ENCODE measurements around the gene ATE1. TPM values are rescaled to one million over a fixed set of nuclear protein-coding genes. Genes with fewer than 3 reads are reported as not detected.

Gene ATE1
- total RNA-seq, 3 donors from 2014 or later (not counting 1 experiment from before 2014, with no cell fraction given) = 30.4 to 40.6 (median 30.5) TPM

DNA sequence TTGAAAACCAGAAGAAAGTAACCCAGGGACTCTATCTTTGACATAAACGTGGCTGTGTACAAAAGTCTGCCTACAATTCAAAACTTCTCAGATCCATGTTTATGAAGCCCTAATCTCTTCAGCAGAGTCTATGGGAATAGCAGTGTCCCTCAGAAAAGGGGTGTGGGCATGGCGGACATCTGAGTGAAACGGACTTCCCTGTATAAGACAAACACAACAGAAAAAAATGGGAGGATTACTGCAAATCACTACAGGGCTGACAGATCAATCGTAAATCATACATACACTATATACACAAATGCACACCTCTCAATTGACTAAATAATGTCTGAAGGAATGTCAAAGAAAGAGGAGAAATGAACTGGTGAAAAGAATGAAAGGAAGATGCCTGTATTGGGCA, 114.0 kb downstream of the ATE1 start:
- H3K4me3 Mint-ChIP-seq = no peak overlapping the region
- H3K36me3 Mint-ChIP-seq = no peaks in the 10 kb centered on the region
- no peak for DNase-seq
- H3K9me3 Mint-ChIP-seq = no peaks in the 10 kb centered on the region
- Histone ChIP-seq H3K27me3 (ENCODE audit: control insufficient read depth, insufficient read depth, low read length) (no peaks in the 10 kb centered on the region), H3K36me3 (ENCODE audit: control insufficient read depth, insufficient read depth, low read length) (no peaks in the 10 kb centered on the region), H3K4me1 (ENCODE audit: control insufficient read depth, insufficient read depth, low read length) (no peaks in the 10 kb centered on the region), H3K9me3 (ENCODE audit: control insufficient read depth, insufficient read depth, low read length) (no peaks in the 10 kb centered on the region), H3K4me3 (ENCODE audit: low read length) (no peak overlapping the region), H3K27ac (ENCODE audit: low read length) (no peak overlapping the region)
- ATAC-seq = no peak
- TF ChIP-seq CTCF (IDR thresholded peaks at IDR 0.05) = no peak
- no peak overlapping the region for H3K27ac Mint-ChIP-seq
- intact Hi-C loops (cut with micrococcal nuclease) = no loop called here
- H3K4me1 Mint-ChIP-seq = peaks cover 0 to 5% of the 10 kb centered on the region in 2 donors
- no peaks in the 10 kb centered on the region for H3K27me3 Mint-ChIP-seq (ENCODE audit: low read depth in 2 of 2)
- WGBS (ENCODE audit: insufficient coverage) = 97% methylated on average over 3 of the region's 4 CpGs

GRCh38 chr10:121813211-121813815, 114.5 kb downstream of the ATE1 start:
- no peak overlapping the region for H3K4me3 Mint-ChIP-seq
- H3K36me3 Mint-ChIP-seq = no peaks in the 10 kb centered on the region
- no peak for DNase-seq
- H3K9me3 Mint-ChIP-seq = no peaks in the 10 kb centered on the region
- H3K27me3 Mint-ChIP-seq (ENCODE audit: low read depth in 2 of 2) = no peaks in the 10 kb centered on the region
- intact Hi-C loops (cut with micrococcal nuclease) = no loop called here
- no peaks in the 10 kb centered on the region for H3K36me3 ChIP-seq (ENCODE audit: control insufficient read depth, insufficient read depth, low read length)
- H3K27ac Mint-ChIP-seq = no peak overlapping the region
- no peak overlapping the region for H3K4me3 ChIP-seq (ENCODE audit: low read length)
- WGBS (ENCODE audit: insufficient coverage) = no CpG with 5 or more reads among the region's 1 CpG
- H3K4me1 ChIP-seq (ENCODE audit: control insufficient read depth, insufficient read depth, low read length) = no peaks in the 10 kb centered on the region
- peaks cover 0 to 5% of the 10 kb centered on the region in 2 donors for H3K4me1 Mint-ChIP-seq
- no peak for ATAC-seq
- H3K27me3 ChIP-seq (ENCODE audit: control insufficient read depth, insufficient read depth, low read length) = no peaks in the 10 kb centered on the region
- H3K9me3 ChIP-seq (ENCODE audit: control insufficient read depth, insufficient read depth, low read length) = no peaks in the 10 kb centered on the region
- H3K27ac ChIP-seq (ENCODE audit: low read length) = no peak overlapping the region
- no peak for TF ChIP-seq CTCF (IDR thresholded peaks at IDR 0.05)

GRCh38 chr10:121812031-121812430, 115.8 kb downstream of the ATE1 start:
- Mint-ChIP-seq H3K27ac (no peak overlapping the region), H3K4me3 (no peak overlapping the region), H3K27me3 (ENCODE audit: low read depth in 2 of 2) (no peaks in the 10 kb centered on the region), H3K4me1 (peaks cover 0 to 5% of the 10 kb centered on the region in 2 donors), H3K36me3 (peaks cover 1% of the 10 kb centered on the region), H3K9me3 (no peaks in the 10 kb centered on the region)
- TF ChIP-seq CTCF (IDR thresholded peaks at IDR 0.05) = no peak
- Histone ChIP-seq H3K36me3 (ENCODE audit: control insufficient read depth, insufficient read depth, low read length) (no peaks in the 10 kb centered on the region), H3K9me3 (ENCODE audit: control insufficient read depth, insufficient read depth, low read length) (no peaks in the 10 kb centered on the region), H3K4me1 (ENCODE audit: control insufficient read depth, insufficient read depth, low read length) (no peaks in the 10 kb centered on the region), H3K27ac (ENCODE audit: low read length) (no peak overlapping the region), H3K4me3 (ENCODE audit: low read length) (no peak overlapping the region), H3K27me3 (ENCODE audit: control insufficient read depth, insufficient read depth, low read length) (no peaks in the 10 kb centered on the region)
- 74% methylated on average over 4 of the region's 4 CpGs for whole genome bisulfite sequencing (ENCODE audit: insufficient coverage)
- no peak for DNase-seq
- no peak for ATAC-seq
- intact Hi-C loops (cut with micrococcal nuclease) = no loop called here

DNA sequence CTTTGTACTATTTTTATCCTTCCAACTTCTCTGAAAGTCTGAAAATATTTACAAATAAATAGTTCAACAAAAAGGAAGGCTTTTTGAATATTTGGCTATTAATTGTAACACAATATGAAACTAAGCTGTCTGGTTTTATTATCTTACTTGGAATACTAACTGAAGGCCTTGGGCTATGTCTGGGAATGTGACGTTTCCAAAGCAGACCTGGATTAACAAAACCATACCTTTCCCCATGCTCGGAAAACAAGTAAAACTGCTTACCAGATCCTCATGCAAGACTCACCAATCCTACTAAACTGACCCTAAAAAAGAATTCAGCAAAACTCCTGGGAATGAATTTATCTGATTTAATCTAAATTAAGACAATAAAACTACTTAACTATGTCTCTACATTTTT, 116.4 kb downstream of the ATE1 start:
- Mint-ChIP-seq H3K4me3 (no peak overlapping the region), H3K36me3 (peaks cover 7% of the 10 kb centered on the region), H3K9me3 (no peaks in the 10 kb centered on the region), H3K27me3 (ENCODE audit: low read depth in 2 of 2) (no peaks in the 10 kb centered on the region), H3K27ac (no peak overlapping the region), H3K4me1 (peaks cover 0 to 5% of the 10 kb centered on the region in 2 donors)
- no peaks in the 10 kb centered on the region for H3K9me3 ChIP-seq (ENCODE audit: control insufficient read depth, insufficient read depth, low read length)
- H3K36me3 ChIP-seq (ENCODE audit: control insufficient read depth, insufficient read depth, low read length) = no peaks in the 10 kb centered on the region
- no peak overlapping the region for H3K4me3 ChIP-seq (ENCODE audit: low read length)
- TF ChIP-seq CTCF (IDR thresholded peaks at IDR 0.05) = no peak
- H3K27ac ChIP-seq (ENCODE audit: low read length) = no peak overlapping the region
- WGBS (ENCODE audit: insufficient coverage) = 92% methylated on average over 2 of the region's 2 CpGs
- intact Hi-C loops (cut with micrococcal nuclease) = no loop called here
- ATAC-seq (no peak), DNase-seq (no peak)
- H3K4me1 ChIP-seq (ENCODE audit: control insufficient read depth, insufficient read depth, low read length) = no peaks in the 10 kb centered on the region
- no peaks in the 10 kb centered on the region for H3K27me3 ChIP-seq (ENCODE audit: control insufficient read depth, insufficient read depth, low read length)
